HepG2 (cell line): ENCODE data around the gene TIMM44. TPM values are rescaled to one million over a fixed set of nuclear protein-coding genes. Genes with fewer than 3 reads are reported as not detected.

Source experiments
- CC2D1A ChIP-seq: sonication (generic); formaldehyde crosslinking; IDR thresholded peaks from 2 replicates; pipeline ENCODE4 v1.8.1; 2023; ENCODE audit warnings: mild to moderate bottlenecking, missing genetic modification reagents
- CREM ChIP-seq, 2 experiments: sonication (generic) in 1 of 2; formaldehyde crosslinking in 1 of 2; IDR thresholded peaks; 2 replicates each; pipeline versions ENCODE4 v1.4.0 to v1.6.1; 2016 to 2020; ENCODE audit warnings: antibody characterized with exemption in 1 of 2, mild to moderate bottlenecking in 1 of 2, missing genetic modification reagents in 1 of 2
- GLMP ChIP-seq: sonication (generic); formaldehyde crosslinking; IDR thresholded peaks from 2 replicates; pipeline ENCODE4 v1.9.0; 2021; ENCODE audit warnings: missing genetic modification reagents, mild to moderate bottlenecking, borderline replicate concordance
- HMG20A ChIP-seq: IDR thresholded peaks from 2 replicates; pipeline ENCODE4 v1.6.1; 2016; ENCODE audit warnings: borderline replicate concordance
- HNRNPK ChIP-seq: fragments of 200-400 bp; formaldehyde crosslinking; IDR thresholded peaks from 2 replicates; pipeline ENCODE4 v1.6.1; 2018; ENCODE audit warnings: low read length, low read depth, moderate library complexity, mild to moderate bottlenecking; ENCODE audit not compliant: poor library complexity, severe bottlenecking
- KDM5A ChIP-seq: fragments of 200-600 bp; sonication (generic); IDR thresholded peaks from 2 replicates; pipeline ENCODE4 v1.7.0; 2018; ENCODE audit warnings: antibody characterized with exemption, mild to moderate bottlenecking, low read length, borderline replicate concordance
- MYPOP ChIP-seq: sonication (generic); formaldehyde crosslinking; IDR thresholded peaks from 2 replicates; pipeline ENCODE4 v1.8.1; 2023; ENCODE audit warnings: mild to moderate bottlenecking, moderate library complexity, missing genetic modification reagents
- PBX2 ChIP-seq: IDR thresholded peaks from 2 replicates; pipeline ENCODE4 v1.6.1; 2016; ENCODE audit warnings: control low read depth
- REPIN1 ChIP-seq: sonication (generic); formaldehyde crosslinking; IDR thresholded peaks from 2 replicates; pipeline ENCODE4 v1.8.0; 2022; ENCODE audit warnings: missing genetic modification reagents, low read depth, mild to moderate bottlenecking, borderline replicate concordance
- RFX1 ChIP-seq: fragments of 450-650 bp; IDR thresholded peaks from 2 replicates; pipeline ENCODE4 v1.6.1; 2017
- SIX4 ChIP-seq: sonication (generic); formaldehyde crosslinking; IDR thresholded peaks from 2 replicates; pipeline ENCODE4 v1.4.0; 2020; ENCODE audit warnings: missing genetic modification reagents
- TARDBP ChIP-seq: sonication (generic); formaldehyde crosslinking; IDR thresholded peaks from 2 replicates; pipeline ENCODE4 v1.8.0; 2022; ENCODE audit warnings: mild to moderate bottlenecking, missing genetic modification reagents
- TBP ChIP-seq: sonication (generic); formaldehyde crosslinking; IDR thresholded peaks from 2 replicates; pipeline ENCODE4 v1.5.0; 2020; ENCODE audit warnings: missing genetic modification reagents
- ZC3H4 ChIP-seq: sonication (generic); formaldehyde crosslinking; IDR thresholded peaks from 2 replicates; pipeline ENCODE4 v1.4.0; 2020; ENCODE audit warnings: missing genetic modification reagents, borderline replicate concordance
- ZNF335 ChIP-seq: sonication (generic); formaldehyde crosslinking; IDR thresholded peaks from 2 replicates; pipeline ENCODE4 v1.4.0; 2020; ENCODE audit warnings: missing genetic modification reagents
- ZNF34 ChIP-seq: sonication (generic); formaldehyde crosslinking; IDR thresholded peaks from 2 replicates; pipeline ENCODE4 v1.4.0; 2020; ENCODE audit warnings: mild to moderate bottlenecking, missing genetic modification reagents, borderline replicate concordance
- ZNF432 ChIP-seq: sonication (generic); formaldehyde crosslinking; IDR thresholded peaks from 2 replicates; pipeline ENCODE4 v1.5.0; 2020; ENCODE audit warnings: missing genetic modification reagents, mild to moderate bottlenecking, borderline replicate concordance
- ZNF512B ChIP-seq: sonication (generic); formaldehyde crosslinking; IDR thresholded peaks from 2 replicates; pipeline ENCODE4 v1.5.1; 2020; ENCODE audit warnings: missing genetic modification reagents, mild to moderate bottlenecking, borderline replicate concordance
- ZNF567 ChIP-seq: sonication (generic); formaldehyde crosslinking; IDR thresholded peaks from 2 replicates; pipeline ENCODE4 v1.8.1; 2023; ENCODE audit warnings: mild to moderate bottlenecking, missing genetic modification reagents, borderline replicate concordance
- ZNF710 ChIP-seq: sonication (generic); formaldehyde crosslinking; IDR thresholded peaks from 2 replicates; pipeline ENCODE4 v1.5.0; 2020; ENCODE audit warnings: mild to moderate bottlenecking, missing genetic modification reagents, borderline replicate concordance
- ZNF713 ChIP-seq: sonication (generic); formaldehyde crosslinking; IDR thresholded peaks from 2 replicates; pipeline ENCODE4 v1.4.0; 2020; ENCODE audit warnings: mild to moderate bottlenecking, missing genetic modification reagents
- ZNF749 ChIP-seq: sonication (generic); formaldehyde crosslinking; IDR thresholded peaks from 2 replicates; pipeline ENCODE4 v1.8.0; 2022; ENCODE audit warnings: mild to moderate bottlenecking, missing genetic modification reagents, moderate library complexity, borderline replicate concordance
- ZNF816 ChIP-seq: sonication (generic); formaldehyde crosslinking; IDR thresholded peaks from 2 replicates; pipeline ENCODE4 v1.8.0; 2022; ENCODE audit warnings: missing genetic modification reagents, mild to moderate bottlenecking, borderline replicate concordance
- polyA plus RNA-seq, 8 experiments: library from polyadenylated mRNA; depleted of rRNA in 3 of 8; stranded (reverse) in 7 of 8; unstranded in 1 of 8; fragments of >200 nt; fragmentation: Illumina TruSeq in 4 of 8; extraction: Trizol in 4 of 8; gene quantifications; 2 replicates each; pipeline versions ENCODE4 v1.2.1 to v1.2.3, GENCODE V29; 2011 to 2016; ENCODE audit warnings: low read depth in 4 of 8, missing spikeins in 1 of 8, mixed read lengths in 1 of 8; ENCODE audit not compliant: insufficient read depth in 1 of 8
- total RNA-seq, 5 experiments: library from RNA; depleted of rRNA; stranded (reverse); fragments of >200 nt; fragmentation: Illumina TruSeq; extraction: Trizol; gene quantifications; 2 replicates each; pipeline ENCODE4 v1.2.3, GENCODE V29; 2016; ENCODE audit warnings: low read depth in 1 of 5

TIMM44 gene
- total and polyA plus RNA-seq, 2 of the 13 experiments (the other 11 are each of a cell fraction or from before 2014, with no cell fraction given), result 42.9 to 72.6 TPM

- TF ChIP-seq ZNF34 (CRISPR knock-in tag), result no peak
- TF ChIP-seq GLMP (CRISPR knock-in tag), result no peak
- TF ChIP-seq KDM5A, result no peak
- no peak for TF ChIP-seq SIX4 (CRISPR knock-in tag)
- no peak; the same call in 1 of the 2 replicates for TF ChIP-seq ZNF710 (CRISPR knock-in tag)
- no peak for TF ChIP-seq ZNF749 (CRISPR knock-in tag)
- TF ChIP-seq ZC3H4, result no peak
- TF ChIP-seq CC2D1A (CRISPR knock-in tag), result no peak
- TF ChIP-seq TBP (CRISPR knock-in tag), result no peak
- no peak for TF ChIP-seq HNRNPK
- no peak for TF ChIP-seq ZNF512B
- TF ChIP-seq TARDBP (CRISPR knock-in tag), result 0 out of 2 replicates have a peak, but pooled peaks have one; percentile 21
- TF ChIP-seq ZNF567 (CRISPR knock-in tag), result no peak
- TF ChIP-seq ZNF713 (CRISPR knock-in tag), result no peak
- TF ChIP-seq REPIN1 (CRISPR knock-in tag), result no peak
- TF ChIP-seq RFX1, result no peak
- no peak for TF ChIP-seq ZNF816 (CRISPR knock-in tag)
- TF ChIP-seq ZNF335 (CRISPR knock-in tag), result no peak
- peak; percentile 63; the same call in 1 of the 2 replicates for TF ChIP-seq MYPOP (CRISPR knock-in tag)
- TF ChIP-seq CREM (IDR thresholded peaks at IDR 0.05), result no peak
- no peak for TF ChIP-seq CREM (CRISPR knock-in tag; IDR thresholded peaks at IDR 0.05)
- TF ChIP-seq HMG20A (CRISPR knock-in tag), result no peak
- TF ChIP-seq ZNF432, result no peak
- no peak for TF ChIP-seq PBX2 (CRISPR knock-in tag)
These were observed 46.2 kb downstream of the TIMM44 start (continued) for GRCh38 chr19:7897292-7897691.
